H9 (cell line): Measurements from ENCODE around the gene CTNND1. TPM values are rescaled to one million over a fixed set of nuclear protein-coding genes. Genes with fewer than 3 reads are reported as not detected.
A peak's percentile ranks its signal among the peaks of the same experiment; 100 is the strongest.

Source experiments
- DNase-seq: peaks from one replicate; pipeline ENCODE4 v3.0.0-alpha.2; 2017
- H2AFZ ChIP-seq: one replicate; pipeline ENCODE4 v1.6.1; 2013; ENCODE audit warnings: mild to moderate bottlenecking, low read length, control low read depth, moderate library complexity
- H2AK5ac ChIP-seq: 2 replicates; pipeline ENCODE4 v1.6.1; 2013; ENCODE audit warnings: low read length, control low read depth, mixed read lengths; ENCODE audit not compliant: insufficient read length
- H2BK120ac ChIP-seq: one replicate; pipeline ENCODE4 v1.6.1; 2013; ENCODE audit warnings: low read depth, mild to moderate bottlenecking, low read length, control low read depth, inconsistent platforms; ENCODE audit not compliant: poor library complexity, severe bottlenecking
- H2BK12ac ChIP-seq: 2 replicates; pipeline ENCODE4 v1.6.1; 2013; ENCODE audit warnings: low read length, control low read depth, mixed read lengths, low read depth; ENCODE audit not compliant: insufficient read length
- H2BK15ac ChIP-seq: 2 replicates; pipeline ENCODE4 v1.6.1; 2013; ENCODE audit warnings: low read depth, low read length, control low read depth
- H2BK20ac ChIP-seq: one replicate; pipeline ENCODE4 v1.6.1; 2013; ENCODE audit warnings: low read depth, mild to moderate bottlenecking, low read length, control low read depth, inconsistent platforms; ENCODE audit not compliant: poor library complexity, severe bottlenecking
- H2BK5ac ChIP-seq: 2 replicates; pipeline ENCODE4 v1.6.1; 2013; ENCODE audit warnings: low read length, control low read depth, mixed read lengths; ENCODE audit not compliant: insufficient read length
- H3K14ac ChIP-seq: 2 replicates; pipeline ENCODE4 v1.6.1; 2013; ENCODE audit warnings: low read length, control low read depth; ENCODE audit not compliant: insufficient read depth
- H3K18ac ChIP-seq: 2 replicates; pipeline ENCODE4 v1.6.1; 2013; ENCODE audit warnings: low read depth, mild to moderate bottlenecking, mixed read lengths, low read length, control low read depth; ENCODE audit not compliant: insufficient read length
- H3K23ac ChIP-seq: 2 replicates; pipeline ENCODE4 v1.6.1; 2013; ENCODE audit warnings: low read length, control low read depth, mixed read lengths, low read depth; ENCODE audit not compliant: insufficient read length
- H3K23me2 ChIP-seq: 2 replicates; pipeline ENCODE4 v1.6.1; 2013; ENCODE audit warnings: low read depth, mild to moderate bottlenecking, mixed read lengths, low read length, control low read depth; ENCODE audit not compliant: insufficient read length, poor library complexity, severe bottlenecking
- H3K27ac ChIP-seq: 2 replicates; pipeline ENCODE4 v1.5.1; 2013; ENCODE audit warnings: low read length, control low read depth, mixed read lengths, low read depth; ENCODE audit not compliant: insufficient read length
- H3K27me3 ChIP-seq: 2 replicates; pipeline ENCODE4 v1.6.1; 2013; ENCODE audit warnings: low read length, control low read depth, inconsistent platforms; ENCODE audit not compliant: insufficient read depth
- H3K4ac ChIP-seq: 2 replicates; pipeline ENCODE4 v1.6.1; 2013; ENCODE audit warnings: low read depth, mild to moderate bottlenecking, control low read depth, inconsistent platforms, low read length, moderate library complexity
- H3K4me1 ChIP-seq: 2 replicates; pipeline ENCODE4 v1.6.1; 2013; ENCODE audit warnings: low read length, control low read depth, inconsistent platforms; ENCODE audit not compliant: insufficient read depth
- H3K4me2 ChIP-seq: 2 replicates; pipeline ENCODE4 v1.6.1; 2013; ENCODE audit warnings: low read length, control low read depth, mixed read lengths; ENCODE audit not compliant: insufficient read length, insufficient read depth
- H3K56ac ChIP-seq: 2 replicates; pipeline ENCODE4 v1.6.1; 2013; ENCODE audit warnings: low read depth, mild to moderate bottlenecking, mixed read lengths, low read length, control low read depth; ENCODE audit not compliant: insufficient read length
- H3K79me1 ChIP-seq: 2 replicates; pipeline ENCODE4 v1.6.1; 2013; ENCODE audit warnings: low read depth, mild to moderate bottlenecking, moderate library complexity, low read length, control low read depth, inconsistent platforms; ENCODE audit not compliant: insufficient read depth, poor library complexity, severe bottlenecking
- H3K79me2 ChIP-seq: 2 replicates; pipeline ENCODE4 v1.6.1; 2013; ENCODE audit warnings: low read length, control low read depth, inconsistent platforms; ENCODE audit not compliant: insufficient read depth
- H3K9ac ChIP-seq: 2 replicates; pipeline ENCODE4 v1.6.1; 2013; ENCODE audit warnings: low read length, control low read depth, mixed read lengths; ENCODE audit not compliant: insufficient read length; ENCODE audit errors: extremely low read depth
- H3K9me3 ChIP-seq: one replicate; pipeline ENCODE4 v1.6.1; 2013; ENCODE audit warnings: low read depth, low read length, inconsistent platforms; ENCODE audit not compliant: control insufficient read depth
- H3T11ph ChIP-seq: one replicate; pipeline ENCODE4 v1.6.1; 2013; ENCODE audit warnings: mild to moderate bottlenecking, low read length, control low read depth, inconsistent platforms
- H4K20me1 ChIP-seq: one replicate; pipeline ENCODE4 v1.6.1; 2013; ENCODE audit not compliant: control insufficient read depth, insufficient read length, insufficient read depth
- H4K5ac ChIP-seq: 2 replicates; pipeline ENCODE4 v1.6.1; 2013; ENCODE audit warnings: low read depth, mild to moderate bottlenecking, mixed read lengths, low read length, control low read depth; ENCODE audit not compliant: insufficient read length
- H4K8ac ChIP-seq: replicated peaks from 2 replicates; pipeline ENCODE4 v1.6.1; 2013; ENCODE audit warnings: low read length, control low read depth, mixed read lengths, low read depth; ENCODE audit not compliant: insufficient read length
- H4K91ac ChIP-seq: 2 replicates; pipeline ENCODE4 v1.6.1; 2013; ENCODE audit warnings: low read depth, mild to moderate bottlenecking, moderate library complexity, mixed read lengths, low read length, control low read depth; ENCODE audit not compliant: insufficient read length
- H3K27ac Mint-ChIP-seq, 3 experiments: 2 replicates in 2 of 3; 3 replicates in 1 of 3; pipeline ENCODE4 v1.8.0; 2020 to 2021; ENCODE audit warnings: mixed read lengths in 3 of 3, mild to moderate bottlenecking in 1 of 3, moderate library complexity in 1 of 3
- H3K27me3 Mint-ChIP-seq: 2 replicates; pipeline ENCODE4 v1.8.0; 2021; ENCODE audit warnings: low read depth, mild to moderate bottlenecking, moderate library complexity, mixed read lengths
- H3K36me3 Mint-ChIP-seq, 3 experiments: 2 replicates in 2 of 3; 3 replicates in 1 of 3; pipeline ENCODE4 v1.8.0; 2020 to 2021; ENCODE audit warnings: low read depth in 3 of 3, mixed read lengths in 3 of 3; ENCODE audit not compliant: insufficient read depth in 1 of 3
- H3K4me1 Mint-ChIP-seq, 2 experiments: 2 replicates each; pipeline ENCODE4 v1.8.0; 2020; ENCODE audit warnings: mixed read lengths in 2 of 2
- H3K4me3 Mint-ChIP-seq, 2 experiments: 2 replicates in 1 of 2; 3 replicates in 1 of 2; pipeline ENCODE4 v1.8.0; 2020 to 2021; ENCODE audit warnings: mild to moderate bottlenecking in 2 of 2, mixed read lengths in 2 of 2, moderate library complexity in 1 of 2
- H3K9me3 Mint-ChIP-seq, 2 experiments: 2 replicates in 1 of 2; 3 replicates in 1 of 2; pipeline ENCODE4 v1.8.0; 2020; ENCODE audit warnings: mild to moderate bottlenecking in 2 of 2, mixed read lengths in 2 of 2, moderate library complexity in 1 of 2
- CTCF ChIP-seq: fragments of 200-600 bp; sonication (generic); conservative IDR thresholded peaks from 3 replicates; pipeline ENCODE4 v1.8.0; 2021; ENCODE audit warnings: antibody characterized with exemption, mild to moderate bottlenecking
- WGBS: extraction: QIAGEN DNeasy Blood & Tissue Kit; methylation state at CpG from one replicate; pipeline ENCODE4 v1.1.7; 2013; ENCODE audit warnings: missing lambda C conversion rate, low lambda C conversion rate, mixed read lengths; ENCODE audit not compliant: insufficient read length; ENCODE audit errors: extremely low coverage; 5-methylcytosine and 5-hydroxymethylcytosine counted together
- long read RNA-seq: library from polyadenylated mRNA; unstranded; transcript quantifications from one replicate; pipeline ENCODE4 v2.0.0, GENCODE V29; 2020
- total RNA-seq: library from RNA; stranded (reverse); gene quantifications from 2 replicates; pipeline ENCODE4 v1.2.1, GENCODE V29; 2021

Gene CTNND1
- total RNA-seq, result 164 and 166 TPM in 2 replicates
- long read RNA-seq, full-length matches to known transcripts, result 48 of 100 reads
- long read RNA-seq, partial matches to known transcripts, result 19 of 100 reads
- long read RNA-seq, other reads (novel, unspliced or antisense), result 33 of 100 reads

- Mint-ChIP-seq H3K27me3 (no peaks in the 10 kb centered on the region), H3K4me3 (peak within 1 kb of the TSS; percentile 93 to 96), H3K27ac (peak within 1 kb of the TSS; percentile 98 to 100 (median 100)), H3K36me3 (peaks cover 2 to 12% (median 9%) of the 10 kb centered on the region in 3 experiments; a peak in 6 of 7 replicates), H3K4me1 (peaks cover 32 to 34% of the 10 kb centered on the region in 2 experiments), H3K9me3 (0 out of 5 replicates have a peak, but pooled peaks cover 0 to 3% of the 10 kb centered on the region in 2 experiments)
- TF ChIP-seq CTCF, result no peak
- Histone ChIP-seq H3K56ac (peak within 1 kb of the TSS; percentile 91), H2BK20ac (peak within 1 kb of the TSS; percentile 1), H2AFZ (peak within 1 kb of the TSS; percentile 98), H2BK5ac (peak within 1 kb of the TSS; percentile 65), H3K18ac (peak within 1 kb of the TSS; percentile 91), H2BK12ac (peak within 1 kb of the TSS; percentile 80), H3K14ac (peak within 1 kb of the TSS; percentile 89; the same call in 1 of the 2 replicates), H3K4me2 (peak within 1 kb of the TSS; percentile 92), H4K5ac (peak within 1 kb of the TSS; percentile 63), H4K91ac (no peak within 1 kb of the TSS), H3K27ac (peak within 1 kb of the TSS; percentile 98), H3K9ac (peak within 1 kb of the TSS; percentile 99), H3T11ph (peak within 1 kb of the TSS; percentile 99), H2BK120ac (peak within 1 kb of the TSS; percentile 99), H3K79me1 (no peaks in the 10 kb centered on the region), H3K4me1 (no peaks in the 10 kb centered on the region; the same call in 1 of the 2 replicates), H3K79me2 (peaks cover 37% of the 10 kb centered on the region), H2AK5ac (no peak within 1 kb of the TSS), H3K4ac (peak within 1 kb of the TSS; percentile 89; the same call in 1 of the 2 replicates), H4K20me1 (no peaks in the 10 kb centered on the region), H3K23ac (no peak within 1 kb of the TSS), H2BK15ac (no peak within 1 kb of the TSS), H3K23me2 (peaks cover 7% of the 10 kb centered on the region), H4K8ac (no peak within 1 kb of the TSS), H3K9me3 (no peaks in the 10 kb centered on the region), H3K27me3 (no peaks in the 10 kb centered on the region)
- no CpG with 5 or more reads among the region's 13 CpGs for WGBS
- peak; percentile 92 for DNase-seq
These were observed at the start of gene CTNND1 for GRCh38 chr11:57761301-57762234. TSS of gene CTNND1 (plus strand) at chr11:57761802. CDS start at chr11:57791479, 29,677 bp downstream.
